ENCODE results near the gene HDAC4. TPM values are rescaled to one million over a fixed set of nuclear protein-coding genes. Genes with fewer than 3 reads are reported as not detected.

HDAC4 gene
- total RNA-seq, 6 experiments from 2014 or later, result 7.4 to 13.0 (median 9.5) TPM

- TF ChIP-seq, protein P1, sequence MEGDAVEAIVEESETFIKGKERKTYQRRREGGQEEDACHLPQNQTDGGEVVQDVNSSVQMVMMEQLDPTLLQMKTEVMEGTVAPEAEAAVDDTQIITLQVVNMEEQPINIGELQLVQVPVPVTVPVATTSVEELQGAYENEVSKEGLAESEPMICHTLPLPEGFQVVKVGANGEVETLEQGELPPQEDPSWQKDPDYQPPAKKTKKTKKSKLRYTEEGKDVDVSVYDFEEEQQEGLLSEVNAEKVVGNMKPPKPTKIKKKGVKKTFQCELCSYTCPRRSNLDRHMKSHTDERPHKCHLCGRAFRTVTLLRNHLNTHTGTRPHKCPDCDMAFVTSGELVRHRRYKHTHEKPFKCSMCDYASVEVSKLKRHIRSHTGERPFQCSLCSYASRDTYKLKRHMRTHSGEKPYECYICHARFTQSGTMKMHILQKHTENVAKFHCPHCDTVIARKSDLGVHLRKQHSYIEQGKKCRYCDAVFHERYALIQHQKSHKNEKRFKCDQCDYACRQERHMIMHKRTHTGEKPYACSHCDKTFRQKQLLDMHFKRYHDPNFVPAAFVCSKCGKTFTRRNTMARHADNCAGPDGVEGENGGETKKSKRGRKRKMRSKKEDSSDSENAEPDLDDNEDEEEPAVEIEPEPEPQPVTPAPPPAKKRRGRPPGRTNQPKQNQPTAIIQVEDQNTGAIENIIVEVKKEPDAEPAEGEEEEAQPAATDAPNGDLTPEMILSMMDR (IDR thresholded peaks at IDR 0.05), result no peak
- Mint-ChIP-seq H3K27ac (no peak overlapping the region), H3K4me3 (no peak overlapping the region), H3K36me3 (ENCODE audit: low read depth) (no peaks in the 10 kb centered on the region), H3K4me1 (ENCODE audit: low read depth) (peaks cover 10% of the 10 kb centered on the region; the same call in 1 of the 2 replicates), H3K9me3 (no peaks in the 10 kb centered on the region), H3K27me3 (ENCODE audit: insufficient read depth) (peaks cover 2% of the 10 kb centered on the region; the same call in 1 of the 2 replicates)
- DNase-seq, result no peak
Observed at GRCh38 chr2:239241431-239241960, 159.3 kb downstream of the HDAC4 start.

GRCh38 chr2:239240414-239240881, 160.4 kb downstream of the HDAC4 start:
- no peak overlapping the region for H3K27ac Mint-ChIP-seq
- H3K4me1 Mint-ChIP-seq (ENCODE audit: low read depth), result peaks cover 10% of the 10 kb centered on the region; the same call in 1 of the 2 replicates
- H3K9me3 Mint-ChIP-seq, result no peaks in the 10 kb centered on the region
- TF ChIP-seq, protein P1 (IDR thresholded peaks at IDR 0.05), result no peak
- no peak for DNase-seq
- H3K4me3 Mint-ChIP-seq, result no peak overlapping the region
- H3K36me3 Mint-ChIP-seq (ENCODE audit: low read depth), result no peaks in the 10 kb centered on the region
- H3K27me3 Mint-ChIP-seq (ENCODE audit: insufficient read depth), result peaks cover 2% of the 10 kb centered on the region; the same call in 1 of the 2 replicates

DNA sequence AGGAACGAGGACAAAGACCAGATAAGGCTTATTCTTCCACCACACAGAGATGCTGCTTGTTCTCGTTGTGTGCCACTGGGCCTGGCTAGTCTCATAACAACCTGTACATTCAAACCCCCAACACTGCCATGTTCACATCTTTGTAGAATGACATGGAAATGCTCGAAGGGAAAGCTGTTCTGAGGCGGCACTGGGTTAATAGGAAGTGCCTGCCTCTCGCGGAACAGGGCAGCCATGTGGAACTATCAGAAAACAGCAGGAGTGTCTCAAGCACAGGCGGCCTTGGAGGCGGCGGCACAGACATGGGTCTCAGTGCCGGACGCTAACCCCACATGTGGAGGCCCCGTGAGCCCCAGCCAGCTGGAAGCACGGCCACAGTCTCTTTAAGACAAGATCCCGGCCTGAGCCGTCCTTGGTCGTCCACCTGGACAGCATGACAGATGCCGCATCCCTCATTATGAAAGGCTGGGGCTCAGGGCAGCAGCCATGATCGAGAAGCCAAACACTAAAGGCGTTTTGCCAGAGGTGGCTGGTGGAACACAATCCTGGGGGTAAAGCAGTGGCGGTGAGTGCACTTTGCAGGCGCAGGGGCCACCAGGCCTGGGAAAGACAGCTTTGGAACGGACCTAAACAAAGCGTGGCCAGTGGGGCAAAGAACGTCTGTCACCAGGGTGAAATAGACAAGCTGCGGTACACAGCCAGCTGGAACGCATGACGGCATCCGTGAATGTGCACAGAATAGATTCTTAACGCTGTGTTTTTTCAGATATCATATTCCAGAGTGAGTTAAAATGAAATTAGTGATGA, 161.0 kb downstream of the HDAC4 start:
- Mint-ChIP-seq H3K9me3 (no peaks in the 10 kb centered on the region), H3K27me3 (ENCODE audit: insufficient read depth) (peaks cover 2% of the 10 kb centered on the region), H3K27ac (no peak overlapping the region), H3K36me3 (ENCODE audit: low read depth) (no peaks in the 10 kb centered on the region), H3K4me3 (no peak overlapping the region; the same call in 1 of the 2 replicates), H3K4me1 (ENCODE audit: low read depth) (peaks cover 10% of the 10 kb centered on the region; the same call in 1 of the 2 replicates)
- TF ChIP-seq, protein P1 (IDR thresholded peaks at IDR 0.05), result no peak
- DNase-seq, result no peak

DNA sequence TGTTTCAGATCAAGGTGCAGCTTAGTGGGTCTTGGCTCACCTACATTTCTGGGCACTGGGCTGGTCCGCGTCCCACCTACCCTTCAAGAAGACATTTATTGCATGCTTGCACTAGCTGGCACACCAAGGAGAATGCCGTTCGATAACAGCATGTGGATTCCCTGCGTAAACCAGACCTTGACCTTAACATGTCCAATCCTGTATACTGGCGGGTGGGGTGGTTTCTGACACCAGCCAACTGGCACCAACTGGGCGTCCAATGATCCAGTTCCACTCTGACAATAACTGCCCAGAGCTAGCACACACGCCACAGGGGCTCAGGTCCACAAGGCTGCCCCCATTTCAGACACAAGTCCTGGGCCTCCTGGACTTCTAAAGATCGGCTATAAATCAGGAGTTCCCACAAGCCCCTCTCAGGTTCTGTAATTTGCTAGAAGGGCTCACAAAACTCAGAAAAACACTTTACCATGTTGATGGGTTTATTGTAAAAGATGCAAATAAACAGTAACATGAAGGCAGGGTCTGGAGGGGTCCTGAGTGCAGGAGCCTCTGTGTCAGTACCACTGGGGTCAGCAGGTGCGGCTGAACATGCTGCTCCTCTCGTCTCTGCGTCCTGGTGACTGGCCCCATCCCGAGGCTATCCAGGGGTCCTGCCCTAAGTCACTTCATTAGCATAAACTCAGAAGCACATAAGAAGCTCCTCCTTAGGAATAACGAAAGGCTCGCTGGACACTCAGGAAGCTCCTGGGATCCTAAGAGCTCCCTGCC, 161.8 kb downstream of the HDAC4 start:
- Mint-ChIP-seq H3K9me3 (no peaks in the 10 kb centered on the region), H3K4me3 (no peak overlapping the region), H3K4me1 (ENCODE audit: low read depth) (peaks cover 10% of the 10 kb centered on the region; the same call in 1 of the 2 replicates), H3K27me3 (ENCODE audit: insufficient read depth) (peaks cover 2% of the 10 kb centered on the region), H3K27ac (no peak overlapping the region), H3K36me3 (ENCODE audit: low read depth) (no peaks in the 10 kb centered on the region)
- TF ChIP-seq, protein P1 (IDR thresholded peaks at IDR 0.05), result no peak
- no peak for DNase-seq

- Mint-ChIP-seq H3K4me3 (no peak overlapping the region), H3K4me1 (ENCODE audit: low read depth) (peaks cover 10% of the 10 kb centered on the region; the same call in 1 of the 2 replicates), H3K27me3 (ENCODE audit: insufficient read depth) (peaks cover 2% of the 10 kb centered on the region), H3K9me3 (no peaks in the 10 kb centered on the region), H3K27ac (no peak overlapping the region), H3K36me3 (ENCODE audit: low read depth) (no peaks in the 10 kb centered on the region)
- TF ChIP-seq, protein P1 (IDR thresholded peaks at IDR 0.05), result no peak
- DNase-seq, result no peak
Observed at GRCh38 chr2:239238381-239238780, 162.4 kb downstream of the HDAC4 start.
